Activated T-helper 1 cell treated with Interleukin-2 at 50 U/mL for 16 hours (primary cell): ENCODE results near the gene CASP1.
"Not testable (repeated sequence)": the region's sequence is repeated elsewhere in the genome, so short reads cannot be mapped to it uniquely, and the experiment has no call there.

Experiments
- DNase-seq: peaks from one replicate; pipeline ENCODE4 v3.0.0-alpha.2; 2020; ENCODE audit warnings: low read depth

CASP1 gene

DNA sequence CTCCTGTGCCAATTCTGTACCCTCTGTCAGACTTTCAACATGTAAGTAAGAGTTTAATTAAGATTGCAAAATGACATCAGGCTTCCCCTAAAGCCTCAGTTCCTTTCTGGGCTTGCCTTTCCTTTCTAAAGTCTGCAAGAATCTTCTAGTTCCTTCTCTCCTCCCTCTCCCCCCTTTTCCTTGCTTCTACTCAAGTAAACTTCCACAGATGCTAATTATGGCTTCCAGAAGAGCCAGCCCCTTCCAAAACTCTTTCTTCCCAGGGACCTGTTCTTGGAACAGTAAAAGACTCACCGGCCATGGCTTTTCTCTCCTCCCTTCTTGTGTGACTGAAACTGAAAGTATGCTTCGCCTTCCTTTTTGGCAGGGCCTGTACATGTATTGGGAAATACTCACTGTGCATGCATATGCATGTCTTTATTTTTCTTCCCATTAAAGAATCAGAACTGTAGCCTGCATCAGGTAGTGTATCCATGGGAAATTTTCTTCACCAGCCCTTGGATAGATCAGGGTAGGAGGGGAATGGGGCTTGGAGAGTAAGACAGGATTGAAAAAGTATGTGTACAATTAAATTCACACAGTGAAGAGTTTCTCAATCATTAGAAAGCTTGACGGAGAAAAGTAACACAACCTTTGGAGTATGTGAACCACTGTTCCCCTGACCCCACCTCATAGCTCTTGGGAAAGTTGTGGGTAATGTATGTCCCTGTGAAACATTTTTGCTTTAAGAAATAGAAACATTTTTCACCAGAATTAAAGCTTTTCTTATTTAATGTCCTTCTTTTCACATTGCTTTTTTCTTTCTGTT lies at the start of gene CASP1:
CASP1 (minus strand) TSS at position 332 of the 808 bp plus-strand sequence; CDS start at position 301, 31 bp downstream.
- DNase-seq, result no peak

GRCh38 chr11:105081412-105082150 lies 46.6 kb upstream of the CASP1 start:
- DNase-seq, result no peak

- DNase-seq, result not testable (repeated sequence)
These were observed 45.4 kb upstream of the CASP1 start for GRCh38 chr11:105080171-105080906.

GRCh38 chr11:105078283-105078682 lies 43.3 kb upstream of the CASP1 start:
- no peak for DNase-seq

DNA sequence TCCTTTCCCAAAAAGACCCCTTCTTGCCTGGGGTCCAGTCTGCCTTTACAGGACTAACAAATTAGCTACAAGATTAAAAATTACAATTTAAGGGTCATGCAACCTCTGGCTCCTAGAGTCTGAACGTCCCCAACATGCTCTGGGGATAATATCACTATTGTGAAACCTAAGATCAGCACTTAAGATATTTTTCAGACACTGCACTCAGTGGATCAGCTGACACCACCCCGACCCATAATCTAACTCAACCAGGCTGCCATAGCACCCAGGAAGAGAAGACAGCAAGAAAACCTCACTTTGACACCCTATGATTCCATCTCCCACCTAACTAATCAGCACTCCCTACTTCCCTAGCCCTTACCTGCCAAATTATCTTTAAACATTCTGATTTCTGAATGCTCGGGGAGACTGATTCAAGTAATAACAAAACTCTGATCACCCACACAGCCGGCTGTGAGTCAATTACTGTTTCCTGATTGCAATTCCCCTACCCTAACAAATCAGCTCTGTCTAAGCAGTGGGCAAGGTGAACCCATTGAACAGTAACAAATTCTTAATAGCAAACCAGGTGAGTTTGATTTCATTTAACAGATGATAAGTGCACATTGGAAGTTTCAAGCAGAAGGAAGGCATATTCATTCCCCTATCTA lies 42.3 kb upstream of the CASP1 start:
- DNase-seq, result not testable (repeated sequence)

DNA sequence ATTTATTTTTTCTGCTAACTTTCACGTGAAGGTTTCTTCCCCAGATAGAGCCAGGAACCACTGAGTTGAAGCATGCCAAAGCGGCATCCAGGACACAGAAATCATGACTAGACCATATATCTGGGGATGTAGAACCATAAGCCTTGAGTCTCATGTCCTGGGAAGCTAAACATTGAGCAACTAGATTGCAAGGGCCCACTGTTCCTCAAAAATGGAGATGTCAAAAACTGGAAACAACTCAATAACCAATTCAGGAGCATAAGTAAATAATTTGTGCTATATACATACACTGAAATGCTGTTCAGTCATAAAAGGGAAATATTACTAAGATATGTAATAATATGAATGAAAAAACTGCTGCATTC lies 39.2 kb upstream of the CASP1 start:
- no peak for DNase-seq

GRCh38 chr11:105073456-105074165 lies 38.7 kb upstream of the CASP1 start:
- no peak for DNase-seq

GRCh38 chr11:105072080-105072479 lies 37.1 kb upstream of the CASP1 start:
- not testable (repeated sequence) for DNase-seq

GRCh38 chr11:105071089-105071732 lies 36.3 kb upstream of the CASP1 start:
- DNase-seq, result no peak

DNA sequence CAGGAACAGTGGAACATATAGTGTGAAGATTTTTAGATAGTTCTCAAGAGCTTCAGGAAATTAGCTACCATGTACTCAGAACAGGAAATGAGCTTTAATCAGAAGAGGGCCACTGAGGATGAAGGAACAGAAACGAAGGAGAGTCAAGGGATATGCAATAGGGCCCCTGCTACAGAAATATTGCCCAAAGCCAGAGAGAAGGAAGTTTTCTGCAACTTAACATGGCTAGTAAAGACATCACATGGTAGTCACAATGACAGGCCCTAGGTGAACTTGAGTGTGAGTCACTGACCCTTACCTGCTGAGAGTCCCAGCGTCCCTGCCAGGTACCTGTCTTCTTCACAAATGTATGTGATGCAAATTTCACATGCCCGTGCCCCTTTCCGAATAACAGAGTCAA lies 35.4 kb upstream of the CASP1 start:
- no peak for DNase-seq

- not testable (repeated sequence) for DNase-seq
These were observed 34.8 kb upstream of the CASP1 start for GRCh38 chr11:105069749-105070148.

DNA sequence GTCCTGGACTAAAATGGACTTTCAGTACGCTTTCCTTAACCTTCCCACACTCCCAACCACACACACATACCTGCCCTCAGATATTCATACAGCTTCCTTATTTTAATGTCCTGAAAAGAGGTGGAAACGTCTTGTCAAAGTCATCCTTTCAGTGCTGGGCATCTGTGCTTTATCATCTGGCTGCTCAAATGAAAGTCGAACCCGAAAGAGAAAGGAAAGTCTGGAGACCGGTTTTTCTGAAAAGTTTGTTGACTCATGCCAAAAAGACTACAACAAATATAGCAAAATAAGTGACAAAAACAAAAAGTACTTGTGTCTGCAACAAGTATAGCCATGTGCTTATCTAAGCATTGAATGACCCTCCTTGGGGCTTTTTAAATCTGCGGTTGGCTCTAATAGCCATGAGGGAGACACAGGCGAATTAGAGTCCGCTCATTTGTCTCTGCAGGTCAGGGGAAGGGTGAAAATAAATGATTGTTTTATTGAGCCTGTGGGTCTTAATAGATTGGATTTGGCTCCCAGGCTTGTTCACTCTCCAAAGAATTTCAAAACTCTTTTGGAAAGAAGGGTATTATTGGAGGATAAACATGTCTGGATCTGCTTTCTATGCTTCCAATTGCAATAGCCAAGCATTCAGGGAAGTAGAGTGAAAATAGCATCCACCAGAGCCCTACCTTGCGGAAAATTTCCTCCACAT lies 28.4 kb upstream of the CASP1 start:
- DNase-seq, result not testable (repeated sequence)

- DNase-seq, result no peak
These were observed 22.5 kb upstream of the CASP1 start for GRCh38 chr11:105057432-105057831.

- no peak for DNase-seq
These were observed 21.5 kb upstream of the CASP1 start for GRCh38 chr11:105056446-105056845.

- DNase-seq, result no peak
These were observed 20.0 kb upstream of the CASP1 start for GRCh38 chr11:105054723-105055493.

GRCh38 chr11:105052487-105052886 lies 17.5 kb upstream of the CASP1 start:
- DNase-seq, result no peak

- no peak for DNase-seq
These were observed 16.6 kb upstream of the CASP1 start for GRCh38 chr11:105051559-105051958.

- DNase-seq, result no peak
These were observed 14.5 kb upstream of the CASP1 start for GRCh38 chr11:105049481-105049880.

DNA sequence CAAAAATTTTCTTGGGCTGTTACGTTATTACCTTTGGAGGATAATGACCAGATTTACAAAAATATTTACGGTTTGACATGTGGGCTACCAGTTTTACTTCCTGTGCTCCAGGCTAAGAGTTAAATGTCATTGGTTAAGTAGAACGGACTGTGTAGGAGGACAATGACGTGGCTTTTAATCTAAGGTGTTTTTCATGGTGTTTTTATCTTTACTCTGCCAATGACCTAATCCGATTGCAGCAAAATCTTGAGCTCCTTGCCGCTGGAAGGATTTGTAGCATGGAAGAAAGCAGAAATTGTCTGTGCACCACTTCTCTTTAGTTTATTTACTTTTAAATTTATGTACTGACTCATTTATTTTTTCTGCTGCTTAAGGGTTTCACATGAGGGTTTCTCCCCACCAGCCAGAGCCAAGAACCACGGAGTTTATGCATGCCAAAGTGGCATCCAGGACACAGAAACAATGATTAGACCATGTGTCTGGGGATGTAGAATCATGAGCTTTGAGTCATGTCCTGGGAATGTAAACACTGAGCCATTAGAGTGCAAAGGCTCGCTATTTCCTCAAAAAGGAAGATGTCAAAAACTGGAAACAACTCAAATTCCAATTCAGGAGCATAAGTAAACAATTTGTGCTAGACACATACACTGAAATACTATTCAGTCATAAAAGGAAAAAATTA lies 12.1 kb upstream of the CASP1 start:
- DNase-seq, result no peak
